ENCODE results near the gene APEH. TPM values are rescaled to one million over a fixed set of nuclear protein-coding genes. Genes with fewer than 3 reads are reported as not detected.

Gene APEH
- total and polyA plus RNA-seq, 2 of the 13 experiments (the other 11 are each of a cell fraction or from before 2014, with no cell fraction given): 116 to 130 TPM

- TF ChIP-seq, protein P1, sequence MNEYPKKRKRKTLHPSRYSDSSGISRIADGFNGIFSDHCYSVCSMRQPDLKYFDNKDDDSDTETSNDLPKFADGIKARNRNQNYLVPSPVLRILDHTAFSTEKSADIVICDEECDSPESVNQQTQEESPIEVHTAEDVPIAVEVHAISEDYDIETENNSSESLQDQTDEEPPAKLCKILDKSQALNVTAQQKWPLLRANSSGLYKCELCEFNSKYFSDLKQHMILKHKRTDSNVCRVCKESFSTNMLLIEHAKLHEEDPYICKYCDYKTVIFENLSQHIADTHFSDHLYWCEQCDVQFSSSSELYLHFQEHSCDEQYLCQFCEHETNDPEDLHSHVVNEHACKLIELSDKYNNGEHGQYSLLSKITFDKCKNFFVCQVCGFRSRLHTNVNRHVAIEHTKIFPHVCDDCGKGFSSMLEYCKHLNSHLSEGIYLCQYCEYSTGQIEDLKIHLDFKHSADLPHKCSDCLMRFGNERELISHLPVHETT (CRISPR knock-in tag; conservative IDR thresholded peaks at IDR 0.05): no peak
- TF ChIP-seq XRCC5 (optimal IDR thresholded peaks at IDR 0.05; ENCODE audit: low read length) (peak; percentile 48), TEAD3 (CRISPR knock-in tag; optimal IDR thresholded peaks at IDR 0.05; ENCODE audit: borderline replicate concordance) (peak; percentile 92), AGO2 (optimal IDR thresholded peaks at IDR 0.05; ENCODE audit: low read depth, low read length) (peak; percentile 64), CTCF (CRISPR knock-in tag; IDR thresholded peaks at IDR 0.05) (peak; percentile 70), STAG1 (CRISPR knock-in tag; IDR thresholded peaks at IDR 0.05) (peak; percentile 46)
Observed at GRCh38 chr3:49701388-49702077, 27.4 kb downstream of the APEH start (continued).

DNA sequence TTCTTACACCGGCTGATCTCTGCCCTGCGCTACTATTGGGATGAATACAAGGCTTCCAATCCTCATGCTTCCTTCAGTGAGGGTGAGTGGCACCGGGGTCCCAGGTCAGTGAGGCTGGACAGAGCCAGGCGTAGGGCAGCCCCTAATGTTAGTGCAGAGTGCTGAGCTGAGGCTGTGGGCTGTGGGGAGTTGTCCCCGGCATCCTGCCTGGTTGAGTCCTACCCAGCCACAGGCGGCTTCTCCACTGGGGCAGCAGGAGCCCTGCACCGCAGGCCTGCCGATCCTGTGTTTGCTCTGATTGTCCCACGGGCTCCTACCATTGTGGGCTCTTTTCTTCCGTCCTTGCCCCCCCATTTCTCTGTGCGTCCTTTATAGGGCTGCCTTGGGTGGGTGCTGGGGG is 28.5 kb downstream of the APEH start:
- Histone ChIP-seq H3K9ac (ENCODE audit: insufficient read depth, low read depth, low read length) (no peak overlapping the region), H3K4me2 (ENCODE audit: low read depth, low read length) (no peak overlapping the region), H3K4me3 (replicated peaks in 1 of 3; ENCODE audit: insufficient read depth in 1 of 3, low read depth in 2 of 3, low read length in 3 of 3) (no peak overlapping the region), H3K36me3 (replicated peaks in 1 of 2; ENCODE audit: control insufficient read depth in 1 of 2, insufficient read depth in 2 of 2, low read length in 2 of 2) (peaks cover 41 to 84% of the 10 kb centered on the region in 2 experiments), H3K79me2 (ENCODE audit: insufficient read depth, low read length) (no peaks in the 10 kb centered on the region), H3K9me3 (ENCODE audit: low read length) (no peaks in the 10 kb centered on the region), H2AFZ (ENCODE audit: low read length) (no peak overlapping the region), H3K27ac (ENCODE audit: extremely low read length, insufficient read depth, low read length) (no peak overlapping the region), H3K27me3 (ENCODE audit: control insufficient read depth in 1 of 2, insufficient read depth in 2 of 2, low read length in 2 of 2) (no peaks in the 10 kb centered on the region; a peak in 1 of 5 replicates), H4K20me1 (ENCODE audit: insufficient read depth, low read length) (no peaks in the 10 kb centered on the region), H3K4me1 (ENCODE audit: insufficient read depth, low read length) (no peaks in the 10 kb centered on the region)
- 92% methylated on average over 10 of the region's 11 CpGs for WGBS (ENCODE audit: low lambda C conversion rate)
- ChIA-PET CTCF (ENCODE audit: low intra/inter-chr PET ratio, low total read pairs) (interaction anchor here (1.7 to 2.3 kb wide), 2 partner anchors 137 to 203 kb away, joined by 7 to 14 read pairs; no protein-coding TSS in a partner anchor), POLR2A (no interaction called here)
- no peak for TF ChIP-seq JUN (CRISPR knock-in tag; IDR thresholded peaks at IDR 0.05)
- TF ChIP-seq HNRNPUL1 (IDR thresholded peaks at IDR 0.05; ENCODE audit: low read depth, low read length): no peak
- TF ChIP-seq SAP130 (CRISPR knock-in tag; IDR thresholded peaks at IDR 0.05; ENCODE audit: low read depth): no peak
- no peak for TF ChIP-seq ZBTB21 (CRISPR knock-in tag; IDR thresholded peaks at IDR 0.05)
- no peak for TF ChIP-seq ZNF263 (CRISPR knock-in tag; IDR thresholded peaks at IDR 0.05)
- no peak for TF ChIP-seq HIVEP1 (CRISPR knock-in tag; IDR thresholded peaks at IDR 0.05)
- no peak for TF ChIP-seq SNAPC5 (CRISPR knock-in tag; IDR thresholded peaks at IDR 0.05; ENCODE audit: borderline replicate concordance)
- no peak for TF ChIP-seq SRF (IDR thresholded peaks at IDR 0.05; ENCODE audit: low read depth, low read length)
- no peak for ATAC-seq
- BruUV-seq (replicated peaks): no TSS peak
- no peak for FAIRE-seq
- intact Hi-C loops (cut with micrococcal nuclease; ENCODE audit: unreplicated experiment): loop anchor here (1.0 to 2.0 kb wide), 2 partner anchors 137 to 204 kb away; no protein-coding TSS in a partner anchor
- in situ Hi-C loops (cut with HindIII; ENCODE audit: extremely low pct_ligation_motif_present, low pct_unique_long_range_greater_than_20kb): loop anchor here (5.0 kb wide), 2 partner anchors 135 to 205 kb away; no protein-coding TSS in a partner anchor
- no peak for DNase-seq (ENCODE audit: low spot score)
